ENCODE data around the gene CHORDC1. TPM values are rescaled to one million over a fixed set of nuclear protein-coding genes. Genes with fewer than 3 reads are reported as not detected.

Gene CHORDC1
- total and polyA plus RNA-seq, 10 donors, result 21.0 to 82.6 (median 44.7) TPM

GRCh38 chr11:90202342-90202741, 20.5 kb downstream of the CHORDC1 start:
- H3K36me3 ChIP-seq, result peaks cover 0 to 96% (median 44%) of the 10 kb centered on the region in 6 donors
- no peaks in the 10 kb centered on the region for H3K27me3 ChIP-seq (replicated peaks in 1 of 7)
- no peak overlapping the region for H3K4me3 ChIP-seq
- DNase-seq, result no peak
- H3K27ac ChIP-seq, result no peak overlapping the region
- WGBS, 5 donors, result 59 to 74% (median 67%) methylated on average over 3 of the region's 3 CpGs
- TF ChIP-seq POLR2AphosphoS5 (IDR thresholded peaks at IDR 0.05), result no peak
- no peak for TF ChIP-seq POLR2A (IDR thresholded peaks at IDR 0.05)
- TF ChIP-seq, protein P1, sequence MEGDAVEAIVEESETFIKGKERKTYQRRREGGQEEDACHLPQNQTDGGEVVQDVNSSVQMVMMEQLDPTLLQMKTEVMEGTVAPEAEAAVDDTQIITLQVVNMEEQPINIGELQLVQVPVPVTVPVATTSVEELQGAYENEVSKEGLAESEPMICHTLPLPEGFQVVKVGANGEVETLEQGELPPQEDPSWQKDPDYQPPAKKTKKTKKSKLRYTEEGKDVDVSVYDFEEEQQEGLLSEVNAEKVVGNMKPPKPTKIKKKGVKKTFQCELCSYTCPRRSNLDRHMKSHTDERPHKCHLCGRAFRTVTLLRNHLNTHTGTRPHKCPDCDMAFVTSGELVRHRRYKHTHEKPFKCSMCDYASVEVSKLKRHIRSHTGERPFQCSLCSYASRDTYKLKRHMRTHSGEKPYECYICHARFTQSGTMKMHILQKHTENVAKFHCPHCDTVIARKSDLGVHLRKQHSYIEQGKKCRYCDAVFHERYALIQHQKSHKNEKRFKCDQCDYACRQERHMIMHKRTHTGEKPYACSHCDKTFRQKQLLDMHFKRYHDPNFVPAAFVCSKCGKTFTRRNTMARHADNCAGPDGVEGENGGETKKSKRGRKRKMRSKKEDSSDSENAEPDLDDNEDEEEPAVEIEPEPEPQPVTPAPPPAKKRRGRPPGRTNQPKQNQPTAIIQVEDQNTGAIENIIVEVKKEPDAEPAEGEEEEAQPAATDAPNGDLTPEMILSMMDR (IDR thresholded peaks at IDR 0.05 in 8 of 11, conservative IDR thresholded peaks at IDR 0.05 in 3 of 11), result no peak
- intact Hi-C loops (cut with DNase I; ENCODE audit: low total_unique reads), result no loop called here
- H3K4me1 ChIP-seq, result peaks cover 0 to 12% (median 0%) of the 10 kb centered on the region in 6 donors
- H3K9me3 ChIP-seq, result no peaks in the 10 kb centered on the region

DNA sequence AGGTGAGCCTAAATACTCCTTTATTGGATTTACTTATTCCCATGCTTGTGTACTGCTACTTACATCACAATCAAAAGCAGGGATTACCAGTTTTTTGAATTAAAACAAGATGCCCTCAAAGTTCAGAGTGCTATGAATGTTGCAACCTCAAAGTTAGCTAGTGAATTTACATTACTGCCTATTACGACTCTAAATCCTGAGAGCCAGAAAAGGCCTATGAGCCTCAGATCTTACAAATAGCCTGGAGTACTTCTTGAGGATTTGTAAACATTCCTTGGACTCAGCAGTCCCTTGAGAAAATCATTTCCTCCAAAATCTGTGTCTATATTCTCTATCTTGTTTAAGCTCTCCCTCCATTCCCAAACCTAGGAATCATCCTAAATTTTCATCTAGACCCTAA, 25.5 kb downstream of the CHORDC1 start:
- intact Hi-C loops (cut with DNase I; ENCODE audit: low total_unique reads), result no loop called here
- 94 to 100% (median 97%) methylated on average over 1 of the region's 1 CpG for WGBS, 5 donors
- Histone ChIP-seq H3K9me3 (no peaks in the 10 kb centered on the region), H3K4me1 (no peaks in the 10 kb centered on the region), H3K27ac (no peak overlapping the region), H3K36me3 (peaks cover 0 to 63% (median 16%) of the 10 kb centered on the region in 6 donors), H3K4me3 (no peak overlapping the region), H3K27me3 (replicated peaks in 1 of 7) (no peaks in the 10 kb centered on the region)
- TF ChIP-seq POLR2A (IDR thresholded peaks at IDR 0.05) (no peak), POLR2AphosphoS5 (IDR thresholded peaks at IDR 0.05) (no peak)
- TF ChIP-seq, protein P1 (IDR thresholded peaks at IDR 0.05 in 8 of 11, conservative IDR thresholded peaks at IDR 0.05 in 3 of 11), result no peak
- no peak for DNase-seq

GRCh38 chr11:90192869-90193582, 29.8 kb downstream of the CHORDC1 start:
- Histone ChIP-seq H3K36me3 (peaks cover 0 to 26% (median 0%) of the 10 kb centered on the region in 6 donors), H3K27me3 (replicated peaks in 1 of 7) (no peaks in the 10 kb centered on the region), H3K27ac (no peak overlapping the region), H3K9me3 (no peaks in the 10 kb centered on the region), H3K4me3 (no peak overlapping the region), H3K4me1 (no peaks in the 10 kb centered on the region)
- intact Hi-C loops (cut with DNase I; ENCODE audit: low total_unique reads), result no loop called here
- WGBS, 5 donors, result 81 to 91% (median 86%) methylated on average over 4 of the region's 4 CpGs
- TF ChIP-seq POLR2AphosphoS5 (IDR thresholded peaks at IDR 0.05) (no peak), POLR2A (IDR thresholded peaks at IDR 0.05) (no peak)
- TF ChIP-seq, protein P1 (IDR thresholded peaks at IDR 0.05 in 8 of 11, conservative IDR thresholded peaks at IDR 0.05 in 3 of 11), result no peak
- DNase-seq, result no peak

DNA sequence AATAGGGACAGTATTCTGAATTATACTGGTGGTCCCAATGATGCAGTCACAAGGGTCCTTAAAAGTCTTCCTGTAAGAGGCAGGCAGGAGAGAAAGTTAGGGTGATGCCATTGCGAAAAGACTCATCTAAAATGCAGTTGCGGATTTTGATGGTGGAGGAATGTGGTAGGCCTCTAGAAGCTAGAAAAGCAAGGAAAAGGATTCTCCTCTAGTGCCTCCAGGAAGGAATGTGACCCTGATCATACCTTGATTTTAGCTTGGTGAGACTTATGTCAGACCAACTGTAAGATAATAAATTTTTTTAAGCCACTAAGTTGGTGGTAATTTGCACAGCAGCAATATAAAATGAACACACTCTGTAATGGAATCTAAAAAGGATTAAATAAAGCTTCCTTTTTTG, 33.8 kb downstream of the CHORDC1 start:
- no peak for DNase-seq
- H3K27ac ChIP-seq, result no peak overlapping the region
- intact Hi-C loops (cut with DNase I; ENCODE audit: low total_unique reads), result no loop called here
- 96 to 100% (median 99%) methylated on average over 2 of the region's 2 CpGs for WGBS, 5 donors
- H3K9me3 ChIP-seq, result no peaks in the 10 kb centered on the region
- peaks cover 0 to 4% (median 0%) of the 10 kb centered on the region in 6 donors for H3K36me3 ChIP-seq
- H3K4me3 ChIP-seq, result no peak overlapping the region
- no peaks in the 10 kb centered on the region for H3K27me3 ChIP-seq (replicated peaks in 1 of 7)
- TF ChIP-seq POLR2AphosphoS5 (IDR thresholded peaks at IDR 0.05) (no peak), POLR2A (IDR thresholded peaks at IDR 0.05) (no peak)
- TF ChIP-seq, protein P1 (IDR thresholded peaks at IDR 0.05 in 8 of 11, conservative IDR thresholded peaks at IDR 0.05 in 3 of 11), result no peak
- H3K4me1 ChIP-seq, result no peaks in the 10 kb centered on the region

Measured in spleen (tissue), 11 donors.